ENCODE data around the gene FAM193A.
A peak's percentile ranks its signal among the peaks of the same experiment; 100 is the strongest.
"Not testable (repeated sequence)": the region's sequence is repeated elsewhere in the genome, so short reads cannot be mapped to it uniquely, and the experiment has no call there.

Gene FAM193A

DNA sequence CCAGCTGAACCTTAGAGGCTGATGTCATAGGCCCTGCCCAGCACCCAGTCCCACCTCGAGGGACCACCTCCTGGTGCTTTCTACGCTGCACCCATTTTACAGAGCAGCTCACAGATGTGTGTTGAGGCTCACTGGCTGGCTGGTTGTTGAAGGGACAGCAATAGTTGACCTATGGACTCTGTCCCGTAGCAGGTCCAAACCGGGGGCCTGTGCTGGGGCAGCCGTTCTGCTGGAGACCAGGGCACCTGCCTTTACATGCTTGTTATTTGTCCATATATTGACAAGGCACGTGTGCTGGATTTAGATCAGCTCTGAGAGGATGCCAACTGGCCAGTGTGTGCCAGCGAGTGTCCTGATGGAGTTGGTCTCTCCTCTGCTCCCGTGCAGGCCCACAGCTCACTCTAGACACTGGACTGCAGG, 161.6 kb downstream of the FAM193A start:
- no peak for DNase-seq

DNA sequence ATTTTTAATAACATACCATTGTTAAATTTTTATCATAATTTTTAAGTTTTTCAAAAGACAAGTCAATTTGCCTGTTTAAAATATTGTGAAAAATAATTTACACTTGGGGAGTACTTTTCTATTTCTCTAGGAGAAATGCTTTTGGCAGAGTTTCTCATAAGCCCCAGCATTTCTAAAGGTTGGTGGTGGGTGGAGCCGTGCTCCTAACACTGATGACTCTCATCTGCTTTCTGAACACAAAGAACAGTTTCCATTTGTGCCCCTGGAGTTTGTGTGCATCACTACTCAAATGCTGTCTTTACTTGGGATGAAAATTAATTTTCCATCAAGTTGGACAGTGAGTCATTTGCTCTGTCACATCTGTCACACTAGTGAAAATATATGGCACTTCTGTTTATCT, 162.1 kb downstream of the FAM193A start:
- no peak for DNase-seq

- no peak for DNase-seq
Observed at GRCh38 chr4:2698951-2699505, 162.6 kb downstream of the FAM193A start.

DNA sequence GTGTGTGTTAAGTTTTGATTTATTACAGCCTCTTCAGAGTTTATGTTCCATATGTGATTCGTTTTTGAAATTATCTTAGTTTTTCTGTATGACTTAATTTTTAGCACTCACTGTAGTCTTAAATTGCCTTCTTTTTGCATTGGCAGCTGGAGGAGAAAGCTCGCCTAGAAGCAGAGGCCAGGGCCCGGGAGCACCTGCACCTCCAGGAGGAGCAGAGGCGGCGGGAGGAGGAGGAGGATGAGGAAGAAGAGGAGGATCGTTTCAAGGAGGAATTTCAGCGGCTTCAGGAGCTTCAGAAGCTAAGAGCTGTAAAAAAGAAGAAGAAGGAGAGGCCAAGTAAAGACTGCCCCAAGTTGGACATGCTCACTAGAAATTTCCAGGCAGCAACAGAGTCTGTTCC, 163.1 kb downstream of the FAM193A start:
- no peak for DNase-seq

DNA sequence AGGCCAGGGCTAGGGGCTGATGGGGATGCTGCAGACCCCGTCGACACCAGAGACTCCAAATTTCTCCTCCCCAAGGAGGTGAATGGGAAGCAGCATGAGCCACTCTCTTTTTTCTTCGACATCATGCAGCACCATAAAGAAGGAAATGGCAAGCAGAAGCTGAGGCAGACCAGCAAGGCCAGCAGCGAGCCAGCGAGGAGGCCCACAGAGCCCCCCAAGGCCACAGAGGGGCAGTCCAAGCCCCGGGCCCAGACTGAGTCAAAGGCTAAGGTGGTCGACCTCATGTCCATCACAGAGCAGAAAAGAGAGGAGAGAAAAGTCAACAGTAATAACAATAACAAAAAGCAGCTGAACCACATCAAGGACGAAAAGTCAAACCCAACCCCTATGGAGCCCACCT, 163.6 kb downstream of the FAM193A start:
- no peak for DNase-seq

GRCh38 chr4:2702361-2702760, 165.9 kb downstream of the FAM193A start:
- DNase-seq: no peak

DNA sequence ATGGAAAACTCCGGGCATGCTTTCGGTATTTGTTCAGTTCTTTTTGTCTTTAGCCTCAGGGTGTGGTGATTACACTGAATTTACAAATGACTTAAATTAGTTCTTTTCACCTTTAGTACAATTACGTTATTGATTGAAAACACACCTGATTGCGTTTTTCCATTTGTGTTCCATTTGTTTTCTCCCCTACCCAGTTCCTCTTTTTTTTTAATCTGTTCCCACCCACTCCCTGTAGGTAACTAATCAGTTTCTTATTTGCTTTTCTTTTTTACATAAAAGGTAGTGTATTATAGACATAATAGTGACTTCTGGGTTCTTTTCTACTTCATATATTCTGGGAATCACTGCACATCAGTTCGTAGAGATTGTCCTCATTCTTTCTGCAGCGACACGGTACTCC, 166.3 kb downstream of the FAM193A start:
- no peak for DNase-seq

DNA sequence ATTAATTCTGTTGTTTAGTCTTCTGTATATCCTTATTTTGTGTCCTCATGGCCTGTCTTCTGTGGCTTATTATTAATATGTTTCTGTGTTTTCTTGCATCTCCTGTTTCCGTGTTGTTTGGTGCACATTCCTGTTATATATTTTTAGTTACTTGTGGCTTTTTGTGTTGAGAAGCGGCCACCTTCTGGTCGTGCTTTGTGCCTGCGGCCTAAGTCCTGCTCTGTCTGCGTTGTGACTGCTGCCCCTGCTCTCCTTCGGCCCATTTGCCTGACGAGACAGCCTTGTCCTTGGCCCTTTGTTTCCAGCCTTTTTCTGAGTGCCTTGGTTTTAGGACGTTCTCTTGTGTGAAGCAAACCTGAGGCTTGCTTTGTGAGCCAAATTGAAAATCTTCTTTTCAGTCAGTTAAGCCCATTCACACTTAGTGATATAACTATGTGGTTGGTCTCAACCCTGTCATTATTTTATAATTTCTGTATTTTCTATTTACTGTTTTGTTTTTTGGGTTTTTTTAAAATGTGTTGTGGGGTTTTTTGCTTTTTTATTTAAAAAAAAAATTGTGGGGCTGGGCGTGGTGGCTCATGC, 175.9 kb downstream of the FAM193A start:
- no peak for DNase-seq

GRCh38 chr4:2713337-2713736, 176.9 kb downstream of the FAM193A start:
- DNase-seq: no peak

- peak; percentile 49 for DNase-seq
Observed at GRCh38 chr4:2714061-2714770, 177.8 kb downstream of the FAM193A start.

GRCh38 chr4:2714918-2715317, 178.5 kb downstream of the FAM193A start:
- no peak for DNase-seq

GRCh38 chr4:2715426-2715825, 179.0 kb downstream of the FAM193A start:
- no peak for DNase-seq

- DNase-seq: no peak
Observed at GRCh38 chr4:2716236-2716635, 179.8 kb downstream of the FAM193A start.

DNA sequence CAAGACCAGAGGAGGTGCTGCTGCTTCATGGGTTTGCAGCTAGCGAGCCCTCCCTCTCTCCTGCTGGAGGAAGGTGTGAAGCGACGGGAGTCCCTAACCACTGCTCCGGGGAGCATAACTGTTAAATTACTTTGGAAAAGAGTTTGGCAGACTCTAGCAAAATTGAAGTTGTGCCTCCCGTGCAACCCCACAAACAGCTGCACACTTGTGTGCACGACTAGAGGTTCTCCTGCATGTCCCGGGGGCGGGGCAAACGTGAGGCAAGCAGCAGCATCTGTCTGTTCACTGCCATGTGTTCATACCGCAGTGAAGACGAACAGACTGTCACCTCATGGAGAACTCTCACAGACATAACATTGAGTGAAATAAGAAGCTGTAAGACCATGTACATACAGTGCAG, 185.1 kb downstream of the FAM193A start:
- DNase-seq: no peak

DNA sequence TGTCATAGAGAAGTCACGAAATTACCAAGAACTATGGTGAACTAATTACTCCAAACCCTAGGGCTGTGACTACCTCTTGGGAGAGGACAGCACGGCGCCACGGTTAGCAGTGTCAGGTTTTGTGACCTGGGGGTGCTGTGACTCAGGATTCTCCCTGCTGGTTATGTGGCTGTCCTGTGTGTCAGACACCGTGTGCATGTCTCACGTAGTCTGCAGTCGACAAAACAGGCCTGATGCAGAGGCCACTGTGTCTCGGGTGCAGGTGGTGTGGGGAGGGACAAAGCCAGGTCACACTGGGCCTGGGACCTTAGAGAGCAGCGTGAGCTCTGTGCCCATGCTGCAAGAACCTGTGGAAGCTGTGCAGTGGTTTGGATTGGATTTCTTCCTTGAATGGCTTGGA, 185.6 kb downstream of the FAM193A start:
- DNase-seq: no peak

GRCh38 chr4:2723751-2724150, 187.3 kb downstream of the FAM193A start:
- DNase-seq: no peak

DNA sequence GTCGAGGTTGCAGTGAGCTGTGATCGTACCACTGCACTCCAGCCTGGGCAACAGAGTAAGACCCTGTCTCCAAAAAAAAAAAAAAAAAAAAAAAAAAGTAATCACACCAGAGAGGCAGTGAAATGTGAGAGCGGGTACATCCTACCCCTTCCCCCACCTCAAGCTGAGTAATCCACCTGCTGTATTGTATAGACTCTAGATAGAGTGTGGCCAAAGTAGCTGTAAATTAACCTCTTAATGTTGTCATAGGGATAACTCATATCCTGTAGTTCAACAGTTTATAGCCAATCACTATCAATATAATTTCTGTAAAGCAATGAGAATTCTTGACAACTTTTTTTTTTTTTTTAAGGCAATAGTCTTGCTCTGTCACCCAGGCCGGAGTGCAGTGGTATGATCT, 188.9 kb downstream of the FAM193A start:
- DNase-seq: no peak

DNA sequence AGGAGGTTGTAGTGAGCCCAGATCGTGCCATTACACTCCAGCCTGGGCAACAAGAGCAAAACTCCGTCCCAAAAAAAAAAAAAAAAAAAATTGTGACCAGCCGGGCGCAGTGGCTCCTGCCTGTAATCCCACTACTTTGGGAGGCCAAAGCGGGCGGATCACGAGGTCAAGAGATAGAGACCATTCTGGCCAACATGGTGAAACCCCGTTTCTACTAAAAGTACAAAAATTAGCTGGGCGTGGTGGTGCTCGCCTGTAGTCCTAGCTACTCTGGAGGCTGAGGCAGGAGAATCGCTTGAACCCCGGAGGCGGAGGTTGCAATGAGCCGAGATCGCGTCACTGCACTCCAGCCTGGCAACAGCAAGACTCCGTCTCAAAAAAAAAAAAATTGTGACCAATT, 190.4 kb downstream of the FAM193A start:
- DNase-seq: not testable (repeated sequence)

DNA sequence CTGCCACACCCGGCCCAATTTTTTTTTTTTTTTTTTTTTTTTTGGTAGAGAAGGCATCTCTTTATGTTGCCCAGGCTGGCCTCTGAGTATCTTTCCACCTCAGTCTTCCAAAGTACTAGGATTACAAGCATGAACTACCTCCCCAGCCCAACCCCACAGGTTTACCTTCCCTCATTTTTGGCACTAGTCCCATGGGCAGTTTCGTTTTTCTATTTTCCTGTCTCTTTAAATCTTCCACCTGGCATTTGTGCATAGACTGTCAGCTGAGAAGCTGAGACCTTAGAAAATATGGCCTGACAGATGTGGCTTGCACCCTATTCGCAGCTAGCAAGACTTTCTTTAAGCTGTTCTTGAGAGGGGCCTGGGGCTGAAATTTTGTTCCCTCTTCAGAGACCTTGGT, 191.8 kb downstream of the FAM193A start:
- no peak for DNase-seq

GRCh38 chr4:2728806-2729532, 192.5 kb downstream of the FAM193A start:
- no peak for DNase-seq

DNA sequence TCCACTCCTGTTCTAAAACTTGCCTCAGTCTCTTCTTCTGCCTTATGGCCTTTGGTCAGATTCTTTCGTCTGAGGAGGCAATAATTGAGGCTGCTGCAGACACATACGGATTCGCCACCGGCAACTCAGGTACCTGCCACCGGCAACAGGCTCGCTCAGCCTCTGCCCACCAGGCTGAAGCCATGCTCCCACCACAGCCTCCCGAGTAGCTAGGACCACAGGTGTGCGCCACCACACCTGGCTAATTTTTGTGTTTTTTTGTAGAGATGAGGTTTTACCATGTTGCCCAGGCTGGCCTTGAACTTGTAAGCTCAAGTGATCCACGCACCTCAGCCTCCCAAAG, 193.1 kb downstream of the FAM193A start:
- DNase-seq: no peak

DNA sequence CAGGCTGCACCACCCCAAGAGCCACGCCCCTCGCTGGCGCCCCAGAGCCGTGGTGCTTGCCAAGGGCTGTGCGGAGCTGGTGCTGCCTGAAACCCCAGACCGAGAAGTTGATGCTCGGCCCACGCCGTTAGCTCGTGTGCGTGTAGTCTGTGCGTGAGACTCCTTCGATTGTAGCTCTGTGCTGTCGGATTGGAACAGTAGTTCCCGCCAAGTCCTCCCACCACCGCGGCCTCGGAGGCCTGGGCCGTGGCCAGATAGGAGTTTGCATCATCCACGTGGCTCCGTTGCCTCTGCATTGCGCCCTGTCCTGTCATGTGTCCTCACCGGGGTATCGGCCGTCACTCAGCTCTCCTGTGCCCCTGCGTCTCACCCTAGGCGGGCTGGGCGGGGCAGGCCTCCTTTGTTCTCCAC, 195.5 kb downstream of the FAM193A start:
- DNase-seq: no peak

DNA sequence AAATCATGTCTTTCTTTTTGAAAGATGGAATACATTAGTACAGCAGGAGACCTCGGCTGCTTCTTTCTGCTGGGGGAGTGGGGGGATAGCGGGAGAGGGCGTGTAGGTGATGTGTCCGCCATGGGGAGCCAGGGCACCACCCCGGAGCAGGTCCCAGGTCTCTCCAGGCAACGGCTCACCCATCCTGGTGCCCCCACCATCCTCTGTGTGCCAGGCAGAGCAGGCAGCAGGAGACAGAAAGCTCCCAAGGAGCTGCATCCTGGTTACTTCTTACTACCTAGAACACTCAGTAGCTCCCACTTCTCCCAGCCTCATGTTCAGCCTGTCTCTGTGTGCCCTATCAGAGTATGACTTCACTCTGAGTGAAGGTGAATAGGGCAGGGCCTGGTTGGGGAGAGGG, 196.1 kb downstream of the FAM193A start:
- no peak for DNase-seq

Data from suppressor macrophage treated with lipopolysaccharide for 4 hours (primary cell).